ENCODE results near the gene C1QL1.

C1QL1 gene

GRCh38 chr17:44968225-44969143 is at the start of gene C1QL1:
Gene C1QL1 (minus strand): TSS chr17:44968303. CDS start chr17:44968048, 255 bp downstream.
- peak; percentile 63 for DNase-seq (ENCODE audit: low read depth)

GRCh38 chr17:45016823-45017222 is 48.7 kb upstream of the C1QL1 start:
- DNase-seq (ENCODE audit: low read depth): no peak

- no peak for DNase-seq (ENCODE audit: low read depth)
Observed at GRCh38 chr17:45016237-45016636, 48.1 kb upstream of the C1QL1 start.

GRCh38 chr17:45013021-45013997 is 45.2 kb upstream of the C1QL1 start:
- no peak for DNase-seq (ENCODE audit: low read depth)

- no peak for DNase-seq (ENCODE audit: low read depth)
Observed at GRCh38 chr17:45011767-45012166, 43.7 kb upstream of the C1QL1 start.

- DNase-seq (ENCODE audit: low read depth): no peak
Observed at GRCh38 chr17:45009676-45010467, 41.8 kb upstream of the C1QL1 start.

GRCh38 chr17:45008216-45008615 is 40.1 kb upstream of the C1QL1 start:
- DNase-seq (ENCODE audit: low read depth): no peak

- no peak for DNase-seq (ENCODE audit: low read depth)
Observed at GRCh38 chr17:45006927-45007461, 38.9 kb upstream of the C1QL1 start.

GRCh38 chr17:45005700-45006099 is 37.6 kb upstream of the C1QL1 start:
- no peak for DNase-seq (ENCODE audit: low read depth)

- no peak for DNase-seq (ENCODE audit: low read depth)
Observed at GRCh38 chr17:45004388-45004787, 36.3 kb upstream of the C1QL1 start.

GRCh38 chr17:45003877-45004276 is 35.8 kb upstream of the C1QL1 start:
- DNase-seq (ENCODE audit: low read depth): no peak

GRCh38 chr17:45001310-45001709 is 33.2 kb upstream of the C1QL1 start:
- no peak for DNase-seq (ENCODE audit: low read depth)

GRCh38 chr17:44999433-44999832 is 31.3 kb upstream of the C1QL1 start:
- DNase-seq (ENCODE audit: low read depth): no peak

GRCh38 chr17:44998646-44999045 is 30.5 kb upstream of the C1QL1 start:
- DNase-seq (ENCODE audit: low read depth): no peak

GRCh38 chr17:44997733-44998520 is 29.8 kb upstream of the C1QL1 start:
- no peak for DNase-seq (ENCODE audit: low read depth)

- no peak for DNase-seq (ENCODE audit: low read depth)
Observed at GRCh38 chr17:44996304-44996703, 28.2 kb upstream of the C1QL1 start.

- no peak for DNase-seq (ENCODE audit: low read depth)
Observed at GRCh38 chr17:44995436-44996001, 27.4 kb upstream of the C1QL1 start.

- DNase-seq (ENCODE audit: low read depth): no peak
Observed at GRCh38 chr17:44992242-44992939, 24.3 kb upstream of the C1QL1 start.

- DNase-seq (ENCODE audit: low read depth): no peak
Observed at GRCh38 chr17:44990994-44991393, 22.9 kb upstream of the C1QL1 start.

Measured in stimulated activated CD8-positive, alpha-beta memory T cell treated with anti-CD3 and anti-CD28 coated beads, Interleukin-15, amount 100 ng/mL, for 1 hour (primary cell).